Thyroid gland (tissue), 4 donors: ENCODE measurements around the gene PHACTR3.

ENCODE experiments used
- CTCF ChIP-seq, 6 experiments: fragments of 200-600 bp in 3 of 6; fragments of 450-650 bp in 3 of 6; sonication (generic) in 3 of 6; IDR thresholded peaks; one replicate each; pipeline ENCODE4 v1.5.1; 2016 to 2019; ENCODE audit warnings: antibody characterized with exemption in 6 of 6, mild to moderate bottlenecking in 2 of 6, inconsistent platforms in 1 of 6, moderate library complexity in 1 of 6
- POLR2A ChIP-seq, 2 donors: fragments of 450-650 bp; IDR thresholded peaks; one replicate each; pipeline ENCODE4 v1.6.1; 2017; ENCODE audit warnings: antibody characterized with exemption in 2 of 2, mild to moderate bottlenecking in 2 of 2, moderate library complexity in 1 of 2

DNA sequence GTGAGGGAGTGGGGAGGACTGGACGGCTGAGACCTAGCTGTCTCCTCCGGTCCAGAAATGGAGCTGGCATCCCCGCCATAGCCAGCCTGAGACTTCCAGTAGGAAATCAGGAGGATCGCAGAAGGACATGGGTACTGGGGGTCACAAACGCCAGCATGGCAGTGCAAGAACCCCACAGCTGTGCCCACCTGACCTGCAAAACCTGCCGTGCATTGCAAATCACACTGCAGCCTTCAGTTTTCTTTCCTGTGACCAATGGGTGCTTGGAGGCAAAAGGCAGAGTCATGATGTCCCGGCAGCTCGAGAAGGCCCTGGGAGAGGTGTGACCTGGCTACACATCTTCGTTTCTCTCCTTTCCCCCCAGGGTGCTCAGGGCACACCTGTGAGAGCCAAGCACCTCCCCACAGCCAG lies 23.3 kb upstream of the PHACTR3 start:
- TF ChIP-seq POLR2A (IDR thresholded peaks at IDR 0.05) (no peak), CTCF (IDR thresholded peaks at IDR 0.05) (no peak)
